Myocyte (in vitro differentiated cells): ENCODE measurements around the gene FOXN4. TPM values are rescaled to one million over a fixed set of nuclear protein-coding genes. Genes with fewer than 3 reads are reported as not detected.
A peak's percentile ranks its signal among the peaks of the same experiment; 100 is the strongest.

Source experiments
- DNase-seq: peaks from one replicate; pipeline ENCODE4 v3.0.0-alpha.2; 2012; ENCODE audit warnings: low read depth
- total RNA-seq: library from RNA; depleted of rRNA; stranded (reverse); fragments of >200 nt; gene quantifications from 2 replicates; pipeline ENCODE4 v1.2.3, GENCODE V29; 2014

Gene FOXN4
- total RNA-seq, 1 donor from 2014 or later: not detected

- DNase-seq: peak; percentile 84
These were observed 50.2 kb downstream of the FOXN4 start for GRCh38 chr12:109258607-109259544.

GRCh38 chr12:109258201-109258600 lies 50.9 kb downstream of the FOXN4 start:
- DNase-seq: no peak

GRCh38 chr12:109256011-109256410 lies 53.1 kb downstream of the FOXN4 start:
- DNase-seq: no peak

- DNase-seq: peak; percentile 11
These were observed 53.7 kb downstream of the FOXN4 start for GRCh38 chr12:109255377-109255776.

GRCh38 chr12:109253913-109254544 lies 55.1 kb downstream of the FOXN4 start:
- no peak for DNase-seq

- DNase-seq: no peak
These were observed 56.3 kb downstream of the FOXN4 start for GRCh38 chr12:109252799-109253198.

- no peak for DNase-seq
These were observed 58.6 kb downstream of the FOXN4 start for GRCh38 chr12:109250523-109250922.

GRCh38 chr12:109247831-109248654 lies 61.0 kb downstream of the FOXN4 start:
- DNase-seq: no peak

- no peak for DNase-seq
These were observed 62.9 kb downstream of the FOXN4 start for GRCh38 chr12:109246221-109246620.

GRCh38 chr12:109244073-109244472 lies 65.0 kb downstream of the FOXN4 start:
- no peak for DNase-seq

- DNase-seq: no peak
These were observed 67.1 kb downstream of the FOXN4 start for GRCh38 chr12:109241936-109242335.

GRCh38 chr12:109240365-109240764 lies 68.7 kb downstream of the FOXN4 start:
- DNase-seq: no peak

GRCh38 chr12:109239691-109240090 lies 69.4 kb downstream of the FOXN4 start:
- DNase-seq: no peak

GRCh38 chr12:109239179-109239578 lies 69.9 kb downstream of the FOXN4 start:
- no peak for DNase-seq

GRCh38 chr12:109236257-109236656 lies 72.8 kb downstream of the FOXN4 start:
- no peak for DNase-seq

- no peak for DNase-seq
These were observed 75.1 kb downstream of the FOXN4 start for GRCh38 chr12:109234012-109234411.

- no peak for DNase-seq
These were observed 76.4 kb downstream of the FOXN4 start for GRCh38 chr12:109232731-109233130.

- DNase-seq: no peak
These were observed 78.9 kb downstream of the FOXN4 start for GRCh38 chr12:109230193-109230592.

GRCh38 chr12:109228664-109229063 lies 80.4 kb downstream of the FOXN4 start:
- no peak for DNase-seq
